B cell (primary cell): ENCODE measurements around the gene LAIR2. TPM values are rescaled to one million over a fixed set of nuclear protein-coding genes. Genes with fewer than 3 reads are reported as not detected.
"Not testable (repeated sequence)": the region's sequence is repeated elsewhere in the genome, so short reads cannot be mapped to it uniquely, and the experiment has no call there.

Experiments
- ATAC-seq: fragments of 200-7000 bp; cut with Tn5 transposase; one replicate; pipeline ENCODE4 v1.10.0; 2021; ENCODE audit warnings: low read depth, mild to moderate bottlenecking, moderate number of reproducible peaks, moderate library complexity
- CTCF ChIA-PET: fragments of 350-600 bp; sonication (Branson Sonifier 250); formaldehyde crosslinking; loops from one replicate; lab custom pipeline; 2021; ENCODE audit warnings: antibody characterized with exemption, inconsistent platforms; lab: Charles Lee
- POLR2A ChIA-PET: fragments of 350-600 bp; sonication (Branson Sonifier 250); formaldehyde crosslinking; loops from one replicate; lab custom pipeline; 2021; ENCODE audit warnings: antibody characterized with exemption; lab: Charles Lee
- DNase-seq: peaks from one replicate; pipeline ENCODE4 v3.0.0; 2013
- H2AFZ ChIP-seq: 2 replicates; pipeline ENCODE4 v1.6.1; 2012; ENCODE audit warnings: mild to moderate bottlenecking, low read depth, low read length; ENCODE audit not compliant: insufficient read depth, poor library complexity, severe bottlenecking
- H3K27ac ChIP-seq, 2 donors: 1 replicate in 1 of 2; 2 replicates in 1 of 2; pipeline ENCODE4 v1.5.1; 2012 to 2013; ENCODE audit warnings: low read length in 2 of 2, mild to moderate bottlenecking in 2 of 2, moderate library complexity in 1 of 2
- H3K27me3 ChIP-seq, 4 experiments: fragments of 200-600 bp in 1 of 4; sonication (generic) in 1 of 4; replicated peaks in 1 of 4; 1 replicate in 2 of 4; 2 replicates in 2 of 4; pipeline versions ENCODE4 v1.6.1 to v1.7.0; 2013 to 2016; ENCODE audit warnings: low read length in 3 of 4, mild to moderate bottlenecking in 2 of 4, mixed read lengths in 1 of 4, moderate library complexity in 1 of 4; ENCODE audit not compliant: insufficient read depth in 4 of 4, control insufficient read depth in 3 of 4; ENCODE audit errors: control extremely low read depth in 1 of 4
- H3K36me3 ChIP-seq, 2 experiments: replicated peaks in 1 of 2; 1 replicate in 1 of 2; 2 replicates in 1 of 2; pipeline versions ENCODE4 v1.6.1 to v1.7.1; 2013; ENCODE audit warnings: low read length in 1 of 2; ENCODE audit not compliant: insufficient read depth in 2 of 2, control insufficient read depth in 1 of 2; ENCODE audit errors: control extremely low read depth in 1 of 2, extremely low read depth in 1 of 2
- H3K4me1 ChIP-seq, 2 donors: fragments of 200-600 bp in 1 of 2; sonication (generic) in 1 of 2; 1 replicate in 1 of 2; 2 replicates in 1 of 2; pipeline versions ENCODE4 v1.5.1 to v1.6.1; 2013 to 2017; ENCODE audit warnings: low read length in 2 of 2; ENCODE audit not compliant: control insufficient read depth in 2 of 2, insufficient read depth in 2 of 2
- H3K4me2 ChIP-seq: replicated peaks from 2 replicates; pipeline ENCODE3; 2012; ENCODE audit warnings: mild to moderate bottlenecking, low read depth, low read length; ENCODE audit not compliant: poor library complexity, severe bottlenecking
- H3K4me3 ChIP-seq, 5 experiments: fragments of 200-600 bp in 1 of 5; sonication (generic) in 1 of 5; 1 replicate in 3 of 5; 2 replicates in 2 of 5; pipeline versions ENCODE4 v1.5.1 to v1.7.0; 2011 to 2016; ENCODE audit warnings: low read length in 4 of 5, mild to moderate bottlenecking in 4 of 5, low read depth in 2 of 5, control low read depth in 1 of 5, moderate library complexity in 1 of 5; ENCODE audit not compliant: insufficient read depth in 1 of 5; ENCODE audit errors: control extremely low read depth in 1 of 5, extremely low read depth in 1 of 5
- H3K79me2 ChIP-seq: fragments of 200-600 bp; sonication (generic); one replicate; pipeline ENCODE4 v1.6.0; 2016; ENCODE audit warnings: low read length; ENCODE audit not compliant: control insufficient read depth, insufficient read depth
- H3K9ac ChIP-seq: fragments of 200-600 bp; sonication (generic); 2 replicates; pipeline ENCODE4 v1.6.1; 2017; ENCODE audit warnings: mild to moderate bottlenecking, low read length, moderate library complexity
- H3K9me3 ChIP-seq, 3 donors: one replicate each; pipeline versions ENCODE4 v1.6.1 to v1.7.1; 2013; ENCODE audit warnings: low read length in 2 of 3; ENCODE audit not compliant: control insufficient read depth in 2 of 3, insufficient read depth in 1 of 3; ENCODE audit errors: control extremely low read depth in 1 of 3
- H4K20me1 ChIP-seq: 2 replicates; pipeline ENCODE4 v1.6.0; 2012; ENCODE audit warnings: mild to moderate bottlenecking, low read length; ENCODE audit not compliant: insufficient read depth, control insufficient read depth, poor library complexity, severe bottlenecking
- H3K27ac Mint-ChIP-seq: one replicate; pipeline ENCODE4 v1.8.0; 2021; ENCODE audit warnings: mixed read lengths
- H3K27me3 Mint-ChIP-seq: one replicate; pipeline ENCODE4 v1.8.0; 2021; ENCODE audit warnings: mixed read lengths
- H3K4me1 Mint-ChIP-seq: one replicate; pipeline ENCODE4 v1.8.0; 2021; ENCODE audit warnings: mixed read lengths
- H3K4me3 Mint-ChIP-seq: one replicate; pipeline ENCODE4 v1.8.0; 2021; ENCODE audit warnings: mixed read lengths
- H3K9me3 Mint-ChIP-seq: one replicate; pipeline ENCODE4 v1.8.0; 2022; ENCODE audit warnings: mixed read lengths; ENCODE audit not compliant: insufficient read depth
- WGBS: methylation state at CpG from one replicate; pipeline ENCODE4 v1.1.5; 2013; ENCODE audit warnings: missing lambda C conversion rate; ENCODE audit not compliant: insufficient coverage; 5-methylcytosine and 5-hydroxymethylcytosine counted together
- intact Hi-C: fragments of 100-400 bp; cut with micrococcal nuclease; formaldehyde crosslinking; loops from one replicate; pipeline ENCODE4 v1.10.0; 2022
- polyA plus RNA-seq: library from polyadenylated mRNA; depleted of rRNA; stranded (reverse); fragments of >200 nt; gene quantifications from 2 replicates; pipeline ENCODE4 v1.2.3, GENCODE V29; 2012
- total RNA-seq, 2 donors: library from RNA; stranded (reverse); fragments of 120-200 nt in 1 of 2; gene quantifications; 1 replicate in 1 of 2; 2 replicates in 1 of 2; pipeline versions ENCODE4 v1.2.3 to v1.2.4, GENCODE V29; 2013 to 2022
- TF ChIP-seq, protein P1 (sequence below): fragments of 200-600 bp; IDR thresholded peaks from one replicate; pipeline ENCODE4 v1.8.0; 2022; ENCODE audit warnings: antibody characterized with exemption, mild to moderate bottlenecking

The LAIR2 gene
- total and polyA plus RNA-seq, 2 donors (not counting 1 experiment from before 2014, with no cell fraction given) = not detected

DNA sequence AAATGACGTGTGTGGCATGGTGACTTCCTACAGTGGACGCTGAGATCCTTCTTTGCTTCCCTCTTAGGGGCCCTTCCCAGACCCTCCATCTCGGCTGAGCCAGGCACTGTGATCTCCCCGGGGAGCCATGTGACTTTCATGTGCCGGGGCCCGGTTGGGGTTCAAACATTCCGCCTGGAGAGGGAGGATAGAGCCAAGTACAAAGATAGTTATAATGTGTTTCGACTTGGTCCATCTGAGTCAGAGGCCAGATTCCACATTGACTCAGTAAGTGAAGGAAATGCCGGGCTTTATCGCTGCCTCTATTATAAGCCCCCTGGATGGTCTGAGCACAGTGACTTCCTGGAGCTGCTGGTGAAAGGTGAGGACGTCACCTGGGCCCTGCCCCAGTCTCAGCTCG, 5.2 kb downstream of the LAIR2 start:
- Histone ChIP-seq H3K4me1 (peaks cover 10 to 24% of the 10 kb centered on the region in 2 donors), H3K36me3 (no peaks in the 10 kb centered on the region), H2AFZ (no peak overlapping the region), H3K79me2 (no peaks in the 10 kb centered on the region), H3K27me3 (peaks cover 0 to 5% (median 0%) of the 10 kb centered on the region in 4 experiments), H3K4me2 (no peak overlapping the region), H4K20me1 (no peaks in the 10 kb centered on the region), H3K9me3 (peaks cover 0 to 4% (median 0%) of the 10 kb centered on the region in 3 donors), H3K4me3 (no peak overlapping the region), H3K27ac (no peak overlapping the region), H3K9ac (no peak overlapping the region)
- WGBS = 85% methylated on average over 10 of the region's 12 CpGs
- peak overlapping the region; percentile 23 for H3K4me3 Mint-ChIP-seq
- H3K4me1 Mint-ChIP-seq = peaks cover 19% of the 10 kb centered on the region
- H3K27me3 Mint-ChIP-seq = peaks cover 26% of the 10 kb centered on the region
- no peak for ATAC-seq
- no peak for DNase-seq
- TF ChIP-seq, protein P1, sequence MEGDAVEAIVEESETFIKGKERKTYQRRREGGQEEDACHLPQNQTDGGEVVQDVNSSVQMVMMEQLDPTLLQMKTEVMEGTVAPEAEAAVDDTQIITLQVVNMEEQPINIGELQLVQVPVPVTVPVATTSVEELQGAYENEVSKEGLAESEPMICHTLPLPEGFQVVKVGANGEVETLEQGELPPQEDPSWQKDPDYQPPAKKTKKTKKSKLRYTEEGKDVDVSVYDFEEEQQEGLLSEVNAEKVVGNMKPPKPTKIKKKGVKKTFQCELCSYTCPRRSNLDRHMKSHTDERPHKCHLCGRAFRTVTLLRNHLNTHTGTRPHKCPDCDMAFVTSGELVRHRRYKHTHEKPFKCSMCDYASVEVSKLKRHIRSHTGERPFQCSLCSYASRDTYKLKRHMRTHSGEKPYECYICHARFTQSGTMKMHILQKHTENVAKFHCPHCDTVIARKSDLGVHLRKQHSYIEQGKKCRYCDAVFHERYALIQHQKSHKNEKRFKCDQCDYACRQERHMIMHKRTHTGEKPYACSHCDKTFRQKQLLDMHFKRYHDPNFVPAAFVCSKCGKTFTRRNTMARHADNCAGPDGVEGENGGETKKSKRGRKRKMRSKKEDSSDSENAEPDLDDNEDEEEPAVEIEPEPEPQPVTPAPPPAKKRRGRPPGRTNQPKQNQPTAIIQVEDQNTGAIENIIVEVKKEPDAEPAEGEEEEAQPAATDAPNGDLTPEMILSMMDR = no peak
- ChIA-PET CTCF (no interaction called here), POLR2A (no interaction called here)
- intact Hi-C loops = no loop called here
- H3K9me3 Mint-ChIP-seq = no peaks in the 10 kb centered on the region
- no peak overlapping the region for H3K27ac Mint-ChIP-seq

- H3K4me2 ChIP-seq, intact Hi-C loops, CTCF ChIA-PET, H3K9me3 Mint-ChIP-seq, H2AFZ ChIP-seq, H3K4me3 ChIP-seq, POLR2A ChIA-PET, ATAC-seq, H3K9ac ChIP-seq, H3K79me2 ChIP-seq, H4K20me1 ChIP-seq, H3K27ac Mint-ChIP-seq, DNase-seq, H3K9me3 ChIP-seq, H3K27ac ChIP-seq, H3K4me3 Mint-ChIP-seq, H3K27me3 ChIP-seq, H3K36me3 ChIP-seq: not testable (repeated sequence)
- H3K27me3 Mint-ChIP-seq = peaks cover 31% of the 10 kb centered on the region
- peaks cover 19% of the 10 kb centered on the region for H3K4me1 Mint-ChIP-seq
- WGBS = no CpG with 5 or more reads among the region's 3 CpGs
- peaks cover 10 to 24% of the 10 kb centered on the region in 2 donors for H3K4me1 ChIP-seq
Measured at GRCh38 chr19:54508487-54508886, 5.9 kb downstream of the LAIR2 start.

GRCh38 chr19:54509200-54509940, 6.7 kb downstream of the LAIR2 start:
- H3K27ac Mint-ChIP-seq, H3K9me3 ChIP-seq, H2AFZ ChIP-seq, H3K4me3 ChIP-seq, intact Hi-C loops, CTCF ChIA-PET, H3K36me3 ChIP-seq, H3K9ac ChIP-seq, H3K27me3 ChIP-seq, H3K4me2 ChIP-seq, H3K9me3 Mint-ChIP-seq, H4K20me1 ChIP-seq, DNase-seq, H3K4me3 Mint-ChIP-seq, H3K79me2 ChIP-seq, H3K27ac ChIP-seq, POLR2A ChIA-PET: not testable (repeated sequence)
- peak; percentile 89 for ATAC-seq
- peaks cover 10 to 24% of the 10 kb centered on the region in 2 donors for H3K4me1 ChIP-seq
- Mint-ChIP-seq H3K27me3 (peaks cover 29% of the 10 kb centered on the region), H3K4me1 (peaks cover 19% of the 10 kb centered on the region)
- WGBS = 69% methylated on average over 3 of the region's 21 CpGs
